Fibroblast of mammary gland (primary cell): ENCODE data around the gene OVCH1.

ENCODE experiments used
- DNase-seq: peaks from one replicate; pipeline ENCODE4 v3.0.0-alpha.2; 2010; ENCODE audit warnings: low read depth
- H3K4me3 ChIP-seq: 2 replicates; pipeline ENCODE4 v1.5.1; 2011; ENCODE audit warnings: low read depth, mild to moderate bottlenecking, low read length, moderate library complexity; ENCODE audit not compliant: control insufficient read depth
- CTCF ChIP-seq: conservative IDR thresholded peaks from 2 replicates; pipeline ENCODE4 v1.5.1; 2011; ENCODE audit warnings: low read depth, low read length, inconsistent platforms; ENCODE audit not compliant: control insufficient read depth, insufficient read depth

The OVCH1 gene

GRCh38 chr12:29505122-29505521 is 7.6 kb upstream of the OVCH1 start:
- TF ChIP-seq CTCF: no peak
- DNase-seq: peak; percentile 8
- H3K4me3 ChIP-seq: no peak overlapping the region

- H3K4me3 ChIP-seq: no peak overlapping the region
- DNase-seq: no peak
- no peak for TF ChIP-seq CTCF
These were observed 5.8 kb upstream of the OVCH1 start for GRCh38 chr12:29503283-29503682.

GRCh38 chr12:29499235-29499634 is 1.7 kb upstream of the OVCH1 start:
- no peak for DNase-seq
- H3K4me3 ChIP-seq: no peak overlapping the region
- no peak for TF ChIP-seq CTCF

- no peak for TF ChIP-seq CTCF
- DNase-seq: no peak
- no peak overlapping the region for H3K4me3 ChIP-seq
These were observed 4.6 kb downstream of the OVCH1 start for GRCh38 chr12:29492891-29493290.

- no peak overlapping the region for H3K4me3 ChIP-seq
- no peak for DNase-seq
- TF ChIP-seq CTCF: no peak
These were observed 10.5 kb downstream of the OVCH1 start for GRCh38 chr12:29486972-29487371.

- no peak for DNase-seq
- no peak overlapping the region for H3K4me3 ChIP-seq
- no peak for TF ChIP-seq CTCF
These were observed 34.3 kb downstream of the OVCH1 start for GRCh38 chr12:29463198-29463597.

- no peak overlapping the region for H3K4me3 ChIP-seq
- no peak for DNase-seq
- TF ChIP-seq CTCF: no peak
These were observed 37.4 kb downstream of the OVCH1 start for GRCh38 chr12:29460082-29460481.
